HG02884 (cell line): ENCODE data around the gene UBE2L6.
"Not testable (repeated sequence)": the region's sequence is repeated elsewhere in the genome, so short reads cannot be mapped to it uniquely, and the experiment has no call there.

Source experiments
- ATAC-seq: cut with Tn5 transposase; IDR thresholded peaks from one replicate; pipeline ENCODE4 v1.9.1; 2021; ENCODE audit warnings: mild to moderate bottlenecking, moderate library complexity; ENCODE audit not compliant: unreplicated experiment

UBE2L6 gene

DNA sequence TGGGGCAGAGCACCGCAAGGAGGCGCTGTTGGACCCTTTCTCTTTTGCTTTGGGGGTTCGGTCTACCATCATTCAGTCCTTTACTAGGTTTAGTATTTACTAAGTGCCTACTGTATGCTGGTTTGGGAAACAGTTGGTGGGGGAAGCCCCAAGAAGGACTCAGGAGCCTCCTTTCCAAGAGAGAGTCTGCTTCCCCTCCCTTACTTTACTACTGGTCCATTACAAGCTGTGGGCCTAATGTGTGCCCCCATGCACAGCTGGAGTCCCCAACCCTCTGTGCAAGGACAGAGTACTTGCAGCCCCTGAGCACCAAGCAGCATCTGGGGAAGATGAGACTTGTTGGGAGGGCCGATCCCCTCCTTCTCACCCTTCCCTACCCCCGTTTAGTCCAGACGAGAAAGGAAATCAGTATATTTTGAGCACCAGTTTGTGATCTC lies 876 bp upstream of the UBE2L6 start:
- ATAC-seq: peak; percentile 70

DNA sequence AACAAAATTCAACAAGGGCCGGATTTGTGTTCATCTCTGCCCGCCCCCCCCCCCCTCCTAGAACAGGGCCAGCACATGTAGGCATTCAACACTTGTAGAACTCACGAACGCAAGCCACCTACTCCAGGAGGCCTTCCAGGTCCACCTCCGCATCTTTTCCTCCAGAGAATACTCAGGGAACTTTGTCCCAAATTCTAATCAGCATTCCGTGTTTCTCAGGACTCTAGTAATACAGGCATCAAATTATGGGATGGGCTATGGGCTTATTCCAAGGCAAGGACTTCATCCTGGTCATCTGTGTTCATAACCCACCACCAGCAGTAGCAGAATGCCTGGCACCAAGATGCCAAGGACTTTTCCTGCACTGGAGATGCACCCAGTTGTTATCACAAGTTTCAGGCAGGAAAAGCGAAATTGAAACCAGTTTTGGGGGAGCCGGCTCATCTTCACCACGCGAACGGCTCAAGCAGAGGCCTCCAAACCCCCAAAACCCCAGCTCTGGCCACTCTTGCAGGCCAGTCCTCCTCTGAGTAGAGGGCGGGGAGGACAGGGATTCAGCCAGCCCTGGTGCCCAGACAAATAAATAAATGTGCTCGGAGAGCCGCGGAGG lies 462 bp downstream of the UBE2L6 start:
- no peak for ATAC-seq

GRCh38 chr11:57566005-57566904 lies 1.2 kb downstream of the UBE2L6 start:
- ATAC-seq: peak; percentile 63

DNA sequence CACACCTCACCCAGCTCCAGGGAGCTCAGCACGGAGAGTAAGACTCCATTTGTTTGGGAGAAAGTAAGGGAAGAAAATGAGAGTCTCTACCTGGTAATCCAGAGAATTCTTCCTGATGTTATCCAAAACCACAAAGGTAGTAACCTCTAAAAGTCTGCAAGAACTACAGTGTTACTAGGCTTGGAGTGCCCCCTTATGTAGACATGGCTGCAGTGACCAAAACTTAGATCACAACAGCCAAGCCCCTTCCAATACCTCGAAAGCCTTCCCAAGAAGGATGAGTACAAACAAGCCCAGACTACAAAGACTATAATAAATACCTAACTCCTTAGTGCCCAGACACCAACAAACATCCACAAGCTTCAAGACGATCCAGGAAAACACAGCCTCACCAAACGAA lies 4.9 kb downstream of the UBE2L6 start:
- no peak for ATAC-seq

GRCh38 chr11:57560146-57560545 lies 7.3 kb downstream of the UBE2L6 start:
- no peak for ATAC-seq

DNA sequence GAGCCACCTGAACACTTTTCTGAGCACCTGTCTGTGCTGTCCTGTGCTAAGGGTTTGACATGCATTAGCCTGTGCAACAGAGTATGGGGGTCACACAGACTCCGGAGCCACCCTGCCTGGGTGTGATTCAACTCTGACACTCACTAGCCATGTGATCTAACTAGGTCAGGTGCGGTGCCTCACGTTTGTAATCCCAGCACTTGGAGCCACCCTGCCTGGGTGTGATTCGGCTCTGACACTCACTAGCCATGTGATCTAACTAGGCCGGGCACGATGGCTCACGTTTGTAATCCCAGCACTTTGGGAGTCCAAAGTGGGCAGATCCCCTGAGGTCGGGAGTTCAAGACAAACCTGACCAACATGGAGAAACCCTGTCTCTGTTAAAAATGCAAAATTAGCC lies 11.4 kb downstream of the UBE2L6 start:
- ATAC-seq: no peak

- ATAC-seq: no peak
Observed at GRCh38 chr11:57555393-57555792, 12.1 kb downstream of the UBE2L6 start.

DNA sequence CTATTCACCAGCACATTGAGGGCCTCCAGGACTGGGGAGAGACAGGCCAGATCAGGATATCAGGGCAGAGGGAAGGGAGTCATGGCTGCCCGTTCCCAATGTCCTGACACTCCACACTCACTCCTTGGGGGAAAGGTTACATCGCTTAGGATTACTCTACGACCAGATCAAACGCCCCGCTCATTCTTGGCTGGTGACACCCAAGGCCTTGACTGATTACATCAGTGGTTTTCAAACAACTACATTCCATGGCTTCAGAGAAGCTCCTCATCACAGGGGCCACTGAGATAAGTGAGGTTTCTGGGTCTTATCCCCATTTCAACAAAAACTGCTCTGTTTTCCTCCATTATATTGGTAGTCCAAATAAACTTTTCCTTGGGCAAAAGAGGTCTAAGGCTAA lies 15.0 kb downstream of the UBE2L6 start:
- ATAC-seq: no peak

DNA sequence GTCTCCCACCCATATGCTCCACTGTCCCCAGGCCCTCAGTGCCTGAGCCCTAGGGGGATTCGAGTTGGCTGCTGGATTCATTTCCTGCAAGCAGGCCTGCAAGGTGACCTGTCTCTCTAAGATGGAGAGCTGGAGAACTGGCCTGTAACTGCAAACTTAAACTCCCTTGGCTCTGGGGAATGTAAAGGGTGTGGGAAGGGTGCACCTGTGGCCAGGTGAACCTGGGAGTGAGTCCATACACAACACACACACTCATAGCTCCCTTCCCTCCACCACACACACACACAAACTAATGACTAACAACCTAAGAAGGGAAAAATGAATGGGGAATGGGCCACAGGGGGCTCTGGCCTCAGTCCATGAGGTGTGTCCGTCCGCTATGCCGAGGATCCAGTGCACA lies 15.5 kb downstream of the UBE2L6 start:
- ATAC-seq: no peak

DNA sequence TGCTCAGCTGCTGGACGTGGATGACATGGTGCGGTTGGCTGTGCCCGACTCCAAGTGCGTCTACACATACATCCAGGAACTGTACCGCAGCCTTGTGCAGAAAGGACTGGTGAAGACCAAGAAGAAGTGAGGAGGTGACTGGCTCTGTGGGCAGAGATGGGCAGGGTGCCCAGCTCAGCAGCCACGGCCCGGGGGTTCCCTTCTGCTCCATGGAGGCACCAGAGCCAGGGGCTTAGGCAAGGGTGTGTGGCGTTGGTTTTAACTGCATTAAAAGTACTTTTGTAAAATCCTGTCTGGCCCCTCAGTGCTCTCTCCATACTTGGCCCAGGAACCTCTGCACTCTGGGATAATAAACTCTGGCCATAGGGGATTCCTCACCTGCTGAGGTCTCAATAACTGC lies 17.5 kb downstream of the UBE2L6 start:
- ATAC-seq: no peak

DNA sequence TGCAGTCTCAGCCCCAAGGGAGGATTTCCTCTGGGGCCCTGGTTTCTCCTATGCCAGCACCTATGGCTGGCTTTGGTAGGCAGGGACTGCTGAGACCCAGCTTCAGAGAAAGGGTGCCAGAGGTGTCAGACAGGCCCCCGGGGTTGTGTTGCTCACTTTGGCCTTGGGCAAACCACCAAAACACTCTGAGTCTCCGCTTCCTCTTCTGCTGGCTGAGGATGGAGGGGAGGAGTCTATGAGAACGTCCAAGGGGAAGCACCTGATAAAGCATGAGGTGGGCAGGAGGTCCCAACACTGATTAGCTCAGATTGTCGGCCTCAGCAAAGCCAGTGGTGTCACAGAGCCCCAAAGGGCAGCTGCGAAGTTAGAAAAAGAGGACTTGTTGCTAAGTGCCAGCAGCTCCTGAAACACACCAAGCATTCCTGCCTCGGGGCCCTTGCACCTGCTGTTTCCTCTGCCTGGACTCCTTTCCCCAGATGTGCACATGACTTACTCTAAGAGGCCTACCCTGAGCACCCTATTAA lies 19.6 kb downstream of the UBE2L6 start:
- peak; percentile 80 for ATAC-seq

DNA sequence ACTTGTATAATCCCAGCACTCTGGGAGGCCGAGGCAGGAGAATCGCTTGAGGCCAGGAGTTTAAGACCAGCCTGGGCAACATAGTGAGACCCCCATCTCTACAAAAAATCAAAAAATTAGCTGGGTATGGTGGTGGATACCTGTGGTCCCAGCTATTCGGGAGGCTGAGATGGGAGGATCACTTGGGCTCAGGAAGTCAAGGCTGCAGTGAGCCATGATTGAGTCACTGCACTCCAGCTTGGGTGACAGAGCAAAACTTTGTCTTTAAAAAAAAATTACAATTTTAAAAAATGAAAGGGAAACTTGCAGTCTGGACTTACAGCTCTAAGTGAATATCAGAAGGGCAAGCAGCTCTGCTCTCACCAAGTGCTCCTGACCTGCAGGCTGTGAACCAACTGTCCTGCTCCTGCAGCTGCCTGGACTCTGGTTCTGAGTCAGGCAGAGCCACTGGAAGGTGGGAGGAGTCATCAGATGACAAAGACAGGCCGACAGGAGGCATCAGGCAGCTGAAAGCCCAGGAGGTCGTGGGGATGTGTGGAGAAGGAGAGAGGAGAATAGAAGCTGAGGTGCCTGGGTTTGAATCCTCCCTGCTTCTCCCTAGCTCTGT lies 20.5 kb downstream of the UBE2L6 start:
- ATAC-seq: peak; percentile 73

DNA sequence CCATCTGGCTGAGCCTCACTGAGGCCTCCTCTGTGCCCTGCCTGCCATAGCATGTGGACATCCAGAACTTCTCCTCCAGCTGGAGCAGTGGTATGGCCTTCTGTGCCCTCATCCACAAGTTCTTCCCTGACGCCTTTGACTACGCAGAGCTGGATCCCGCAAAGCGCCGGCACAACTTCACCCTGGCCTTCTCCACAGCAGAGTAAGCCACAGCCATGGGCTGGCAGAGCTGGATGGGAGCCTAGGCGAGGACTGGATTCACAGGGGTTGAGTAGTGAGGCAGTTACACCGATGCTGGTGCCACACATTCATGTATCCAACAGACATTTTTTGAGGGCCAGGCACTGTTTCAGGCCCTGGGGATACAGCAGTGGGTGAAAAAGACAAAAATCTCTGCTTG lies 21.0 kb downstream of the UBE2L6 start:
- ATAC-seq: no peak

GRCh38 chr11:57545883-57546282 lies 21.6 kb downstream of the UBE2L6 start:
- ATAC-seq: no peak

GRCh38 chr11:57544566-57544965 lies 22.9 kb downstream of the UBE2L6 start:
- ATAC-seq: no peak

- ATAC-seq: no peak
Observed at GRCh38 chr11:57543593-57543992, 23.9 kb downstream of the UBE2L6 start.

DNA sequence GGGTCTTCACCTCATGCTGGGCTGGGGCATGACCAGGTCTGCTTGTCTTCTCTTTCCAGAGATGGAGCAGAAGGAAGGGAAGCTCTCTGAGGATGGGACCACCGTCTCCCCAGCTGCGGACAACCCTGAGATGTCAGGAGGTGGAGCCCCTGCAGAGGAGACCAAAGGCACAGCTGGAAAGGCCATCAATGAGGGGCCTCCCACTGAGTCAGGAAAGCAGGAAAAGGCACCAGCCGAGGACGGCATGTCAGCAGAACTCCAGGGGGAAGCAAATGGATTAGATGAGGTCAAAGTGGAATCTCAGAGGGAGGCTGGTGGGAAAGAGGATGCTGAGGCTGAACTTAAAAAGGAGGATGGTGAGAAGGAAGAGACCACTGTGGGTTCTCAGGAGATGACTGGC lies 24.9 kb downstream of the UBE2L6 start:
- no peak for ATAC-seq

DNA sequence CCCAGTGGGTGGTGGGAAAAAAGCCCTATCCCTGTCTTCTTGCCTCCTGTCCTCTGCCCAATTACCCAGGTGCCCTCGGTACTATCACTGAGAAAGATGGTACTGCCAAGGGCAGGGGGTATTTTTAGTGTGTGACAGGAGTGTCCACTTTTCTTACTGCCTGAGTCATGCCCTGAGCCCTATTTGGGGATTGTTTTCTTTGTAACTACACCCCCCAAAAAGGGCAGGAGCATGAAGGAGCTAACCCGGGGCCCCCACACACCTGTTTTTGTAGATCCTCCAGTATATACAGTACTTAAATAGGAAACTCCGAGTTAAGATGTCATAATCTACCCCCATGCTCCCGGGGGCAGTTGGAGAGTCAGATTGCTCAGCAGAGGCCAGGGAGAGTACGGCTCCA lies 26.3 kb downstream of the UBE2L6 start:
- ATAC-seq: no peak

DNA sequence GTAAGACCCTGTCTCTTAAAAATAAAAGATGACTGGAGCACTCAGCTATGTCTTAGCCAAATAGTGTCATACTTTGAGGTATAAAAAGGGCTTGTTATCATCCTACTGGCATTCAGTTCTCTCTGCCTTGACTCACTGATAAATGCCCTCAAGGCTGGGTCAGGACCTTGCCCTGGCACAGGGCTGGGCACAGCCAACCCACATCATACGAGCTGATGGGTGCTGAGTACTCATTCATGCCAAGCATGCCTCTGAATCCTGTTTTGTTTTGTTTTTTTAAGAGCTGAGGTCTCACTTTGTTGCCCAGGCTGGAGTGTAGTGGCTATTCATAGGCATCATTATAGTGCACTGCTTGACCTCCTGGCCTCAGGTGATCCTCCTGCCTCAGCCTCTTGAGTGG lies 28.1 kb downstream of the UBE2L6 start:
- no peak for ATAC-seq

- no peak for ATAC-seq
Observed at GRCh38 chr11:57536947-57537619, 30.4 kb downstream of the UBE2L6 start, which contains the start of gene SMTNL1. Gene SMTNL1, plus strand, starts transcription at chr11:57537595. Its CDS starts 5,048 bp downstream, at chr11:57542643.

GRCh38 chr11:57534449-57534848 lies 33.0 kb downstream of the UBE2L6 start:
- not testable (repeated sequence) for ATAC-seq
